C4-2B (cell line): Measurements from ENCODE around the gene LRBA.

Experiments
- ZFX ChIP-seq: fragments of 450-650 bp; IDR thresholded peaks from 2 replicates; pipeline ENCODE4 v1.6.1; 2017
- TF ChIP-seq, protein P1 (sequence below): fragments of 450-650 bp; conservative IDR thresholded peaks from 2 replicates; pipeline ENCODE4 v1.5.1; 2017; ENCODE audit warnings: mild to moderate bottlenecking

GRCh38 chr4:150323406-150324325 is 691.4 kb downstream of the LRBA start:
- TF ChIP-seq, protein P1, sequence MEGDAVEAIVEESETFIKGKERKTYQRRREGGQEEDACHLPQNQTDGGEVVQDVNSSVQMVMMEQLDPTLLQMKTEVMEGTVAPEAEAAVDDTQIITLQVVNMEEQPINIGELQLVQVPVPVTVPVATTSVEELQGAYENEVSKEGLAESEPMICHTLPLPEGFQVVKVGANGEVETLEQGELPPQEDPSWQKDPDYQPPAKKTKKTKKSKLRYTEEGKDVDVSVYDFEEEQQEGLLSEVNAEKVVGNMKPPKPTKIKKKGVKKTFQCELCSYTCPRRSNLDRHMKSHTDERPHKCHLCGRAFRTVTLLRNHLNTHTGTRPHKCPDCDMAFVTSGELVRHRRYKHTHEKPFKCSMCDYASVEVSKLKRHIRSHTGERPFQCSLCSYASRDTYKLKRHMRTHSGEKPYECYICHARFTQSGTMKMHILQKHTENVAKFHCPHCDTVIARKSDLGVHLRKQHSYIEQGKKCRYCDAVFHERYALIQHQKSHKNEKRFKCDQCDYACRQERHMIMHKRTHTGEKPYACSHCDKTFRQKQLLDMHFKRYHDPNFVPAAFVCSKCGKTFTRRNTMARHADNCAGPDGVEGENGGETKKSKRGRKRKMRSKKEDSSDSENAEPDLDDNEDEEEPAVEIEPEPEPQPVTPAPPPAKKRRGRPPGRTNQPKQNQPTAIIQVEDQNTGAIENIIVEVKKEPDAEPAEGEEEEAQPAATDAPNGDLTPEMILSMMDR = no peak
- TF ChIP-seq ZFX = no peak
